Jurkat, Clone E6-1 (cell line): ENCODE results near the gene IFIT3.
"Not testable (repeated sequence)": the region's sequence is repeated elsewhere in the genome, so short reads cannot be mapped to it uniquely, and the experiment has no call there.

Source experiments
- DNase-seq: peaks from one replicate; pipeline ENCODE4 v3.0.0-alpha.2; 2011; ENCODE audit warnings: low read depth, low spot score
- H3K4me3 ChIP-seq: 2 replicates; pipeline ENCODE4 v1.5.1; 2011; ENCODE audit warnings: mild to moderate bottlenecking, low read length, control low read depth, moderate library complexity

The IFIT3 gene

GRCh38 chr10:89302625-89303024, 25.2 kb upstream of the IFIT3 start:
- DNase-seq, result no peak
- peak overlapping the region; percentile 51 for H3K4me3 ChIP-seq

DNA sequence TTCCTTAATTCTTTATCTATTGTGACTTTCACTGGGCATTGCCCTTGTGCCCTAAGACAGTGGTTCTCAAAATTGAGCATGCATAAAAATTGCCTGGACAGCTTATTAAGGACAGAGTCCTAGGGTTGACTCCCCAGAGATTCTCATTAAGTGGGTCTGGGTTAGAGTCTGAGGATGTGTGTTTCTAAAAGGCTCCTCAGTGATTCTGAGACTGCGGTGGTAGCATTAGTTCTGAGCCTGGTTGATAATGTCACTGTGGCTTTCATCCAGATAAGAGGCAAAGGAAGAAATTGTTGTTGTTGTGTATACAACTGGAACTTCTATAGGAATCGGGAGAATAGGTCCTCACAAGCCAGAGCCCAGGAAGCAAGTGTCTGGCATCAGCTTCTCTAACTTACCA, 24.6 kb upstream of the IFIT3 start:
- H3K4me3 ChIP-seq, result no peak overlapping the region
- no peak for DNase-seq

- no peak overlapping the region for H3K4me3 ChIP-seq
Observed at GRCh38 chr10:89304026-89304425, 23.8 kb upstream of the IFIT3 start.

DNA sequence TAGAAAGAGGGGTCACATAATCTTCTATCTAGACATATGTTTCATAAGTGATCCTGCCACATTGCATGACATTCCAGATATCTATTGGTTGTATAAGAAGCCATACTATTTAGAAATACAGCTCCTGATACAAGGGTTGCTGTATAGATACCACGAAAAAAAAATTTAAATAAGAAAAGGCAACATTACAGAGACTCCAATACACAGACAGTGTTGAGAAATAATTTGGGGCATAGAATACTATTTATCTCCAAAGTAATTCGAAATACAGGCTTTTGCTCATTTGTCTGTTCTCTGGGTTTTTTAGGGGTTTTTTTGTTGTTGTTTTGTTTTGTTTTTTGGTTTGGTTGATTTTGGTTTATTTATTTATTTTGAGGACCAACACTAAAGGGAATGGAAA, 23.4 kb upstream of the IFIT3 start:
- DNase-seq, result no peak
- no peak overlapping the region for H3K4me3 ChIP-seq

More at GRCh38 chr10:89304026-89304425, 23.8 kb upstream of the IFIT3 start:
- no peak for DNase-seq

- no peak overlapping the region for H3K4me3 ChIP-seq
- DNase-seq, result no peak
Observed at GRCh38 chr10:89304925-89305324, 22.9 kb upstream of the IFIT3 start.

- DNase-seq, result no peak
- H3K4me3 ChIP-seq, result no peak overlapping the region
Observed at GRCh38 chr10:89305766-89306433, 21.9 kb upstream of the IFIT3 start.

DNA sequence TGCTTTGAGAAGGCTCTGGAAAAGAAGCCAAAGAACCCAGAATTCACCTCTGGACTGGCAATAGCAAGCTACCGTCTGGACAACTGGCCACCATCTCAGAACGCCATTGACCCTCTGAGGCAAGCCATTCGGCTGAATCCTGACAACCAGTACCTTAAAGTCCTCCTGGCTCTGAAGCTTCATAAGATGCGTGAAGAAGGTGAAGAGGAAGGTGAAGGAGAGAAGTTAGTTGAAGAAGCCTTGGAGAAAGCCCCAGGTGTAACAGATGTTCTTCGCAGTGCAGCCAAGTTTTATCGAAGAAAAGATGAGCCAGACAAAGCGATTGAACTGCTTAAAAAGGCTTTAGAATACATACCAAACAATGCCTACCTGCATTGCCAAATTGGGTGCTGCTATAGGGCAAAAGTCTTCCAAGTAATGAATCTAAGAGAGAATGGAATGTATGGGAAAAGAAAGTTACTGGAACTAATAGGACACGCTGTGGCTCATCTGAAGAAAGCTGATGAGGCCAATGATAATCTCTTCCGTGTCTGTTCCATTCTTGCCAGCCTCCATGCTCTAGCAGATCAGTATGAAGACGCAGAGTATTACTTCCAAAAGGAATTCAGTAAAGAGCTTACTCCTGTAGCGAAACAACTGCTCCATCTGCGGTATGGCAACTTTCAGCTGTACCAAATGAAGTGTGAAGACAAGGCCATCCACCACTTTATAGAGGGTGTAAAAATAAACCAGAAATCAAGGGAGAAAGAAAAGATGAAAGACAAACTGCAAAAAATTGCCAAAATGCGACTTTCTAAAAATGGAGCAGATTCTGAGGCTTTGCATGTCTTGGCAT, 21.1 kb upstream of the IFIT3 start:
- no peak overlapping the region for H3K4me3 ChIP-seq

DNA sequence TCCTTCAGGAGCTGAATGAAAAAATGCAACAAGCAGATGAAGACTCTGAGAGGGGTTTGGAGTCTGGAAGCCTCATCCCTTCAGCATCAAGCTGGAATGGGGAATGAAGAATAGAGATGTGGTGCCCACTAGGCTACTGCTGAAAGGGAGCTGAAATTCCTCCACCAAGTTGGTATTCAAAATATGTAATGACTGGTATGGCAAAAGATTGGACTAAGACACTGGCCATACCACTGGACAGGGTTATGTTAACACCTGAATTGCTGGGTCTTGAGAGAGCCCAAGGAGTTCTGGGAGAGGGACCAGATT, 20.6 kb upstream of the IFIT3 start:
- H3K4me3 ChIP-seq, result no peak overlapping the region

More for the DNA sequence above, 21.1 kb upstream of the IFIT3 start:
- DNase-seq, result no peak

DNA sequence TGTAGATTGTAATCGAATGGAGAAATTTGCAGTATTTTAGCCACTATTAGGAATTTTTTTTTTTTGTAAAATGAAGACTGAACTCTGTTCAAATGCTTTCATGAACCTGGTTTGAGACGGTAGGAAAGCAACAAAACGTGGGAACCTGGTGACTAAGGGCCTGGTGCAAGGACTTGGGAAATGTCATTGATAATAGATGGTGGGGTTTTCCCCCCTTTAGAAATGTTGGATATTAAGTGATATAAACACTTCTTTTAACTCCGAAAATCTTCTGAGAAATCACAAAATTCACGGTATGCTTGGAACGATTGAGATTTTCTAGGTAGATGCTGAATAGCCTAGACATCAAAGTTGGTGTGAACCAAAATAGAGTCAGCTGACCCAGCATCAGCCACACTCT, 19.5 kb upstream of the IFIT3 start:
- DNase-seq, result no peak
- no peak overlapping the region for H3K4me3 ChIP-seq

More for the DNA sequence above, 20.6 kb upstream of the IFIT3 start:
- DNase-seq, result no peak

DNA sequence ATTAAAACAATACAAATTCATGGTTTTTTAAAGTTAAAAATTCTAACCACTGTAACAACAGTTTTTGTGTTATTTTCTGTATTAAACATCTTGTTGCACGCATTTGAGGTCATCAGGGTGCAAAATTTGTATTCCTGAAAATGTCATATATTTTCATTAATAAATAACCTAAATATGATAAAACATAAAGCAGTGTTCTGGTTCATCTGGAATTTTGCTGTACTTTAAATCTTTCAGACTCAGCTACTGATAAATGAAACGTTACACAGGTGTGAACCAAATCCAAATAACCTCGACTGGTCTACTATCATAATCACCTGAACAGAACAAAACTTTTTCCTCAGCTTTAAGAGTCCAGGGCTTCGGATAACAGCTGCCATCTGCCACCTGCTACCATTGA, 19.1 kb upstream of the IFIT3 start:
- no peak for DNase-seq
- no peak overlapping the region for H3K4me3 ChIP-seq

DNA sequence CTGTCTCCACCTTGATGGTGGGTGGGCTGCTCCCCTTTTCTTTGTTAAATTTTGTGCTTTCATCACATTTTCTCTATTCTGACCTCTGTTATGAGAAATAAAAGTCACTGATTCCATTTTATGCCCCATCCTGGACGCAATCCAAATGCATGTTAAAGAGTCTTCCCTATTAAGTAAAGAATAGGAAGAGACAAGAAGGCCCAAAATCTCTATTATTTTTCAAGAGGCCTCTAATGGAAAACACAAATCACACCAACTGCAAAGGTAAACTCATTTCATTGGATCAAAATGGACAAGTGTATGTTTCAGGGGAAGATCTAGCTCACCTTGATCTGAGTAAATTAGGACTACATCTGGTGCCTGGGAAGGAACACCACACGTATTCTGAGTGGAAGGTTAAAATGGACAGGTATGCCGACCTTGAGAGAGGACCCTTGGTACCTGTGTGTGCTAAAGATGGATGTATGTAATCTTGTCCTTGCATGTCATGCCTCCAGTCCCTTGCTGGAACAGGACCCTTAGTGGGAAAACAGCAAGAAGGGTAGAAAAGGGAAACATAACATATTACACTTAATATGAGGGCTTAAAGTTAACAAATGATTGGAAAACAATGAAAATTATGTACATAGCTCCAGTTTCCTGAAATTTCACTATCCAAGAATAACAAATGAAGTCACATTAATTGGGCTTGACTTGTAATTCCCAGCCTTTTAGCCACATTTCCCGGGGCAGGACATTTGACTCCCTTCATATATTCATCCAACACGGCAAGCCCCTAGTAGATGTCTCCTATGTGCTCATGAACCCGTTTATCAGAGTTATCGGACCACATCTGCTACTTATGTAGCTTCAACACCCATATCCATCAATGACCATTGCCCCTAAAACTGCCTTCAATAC, 18.4 kb upstream of the IFIT3 start:
- H3K4me3 ChIP-seq, result no peak overlapping the region
- no peak for DNase-seq

GRCh38 chr10:89310056-89310893, 17.5 kb upstream of the IFIT3 start:
- no peak for DNase-seq
- H3K4me3 ChIP-seq, result no peak overlapping the region

- no peak for DNase-seq
Observed at GRCh38 chr10:89312973-89313372, 14.8 kb upstream of the IFIT3 start.

DNA sequence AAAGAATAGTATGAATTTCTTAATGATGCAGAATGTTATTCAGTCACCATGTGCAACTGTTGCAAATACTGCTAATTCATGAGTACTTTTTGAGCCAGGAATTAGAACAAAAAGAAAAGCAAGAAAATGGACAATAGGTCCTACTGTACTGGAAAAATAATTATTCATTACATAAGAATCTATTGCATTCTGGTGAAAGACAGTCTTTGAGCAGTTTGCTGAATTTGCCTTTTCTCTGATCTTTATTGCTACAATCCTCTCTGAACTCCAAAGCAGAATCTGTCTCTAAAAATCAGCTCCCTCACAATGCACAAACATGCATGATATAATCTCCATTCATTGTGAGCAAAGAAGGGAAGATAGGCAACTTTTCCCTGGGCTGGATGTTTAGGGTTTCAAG, 13.1 kb upstream of the IFIT3 start:
- DNase-seq, result no peak
- no peak overlapping the region for H3K4me3 ChIP-seq

More at GRCh38 chr10:89312973-89313372, 14.8 kb upstream of the IFIT3 start:
- H3K4me3 ChIP-seq, result no peak overlapping the region

- not testable (repeated sequence) for DNase-seq, H3K4me3 ChIP-seq
Observed at GRCh38 chr10:89318047-89318446, 9.8 kb upstream of the IFIT3 start.

- not testable (repeated sequence) for DNase-seq, H3K4me3 ChIP-seq
Observed at GRCh38 chr10:89325081-89325480, 2.7 kb upstream of the IFIT3 start.

DNA sequence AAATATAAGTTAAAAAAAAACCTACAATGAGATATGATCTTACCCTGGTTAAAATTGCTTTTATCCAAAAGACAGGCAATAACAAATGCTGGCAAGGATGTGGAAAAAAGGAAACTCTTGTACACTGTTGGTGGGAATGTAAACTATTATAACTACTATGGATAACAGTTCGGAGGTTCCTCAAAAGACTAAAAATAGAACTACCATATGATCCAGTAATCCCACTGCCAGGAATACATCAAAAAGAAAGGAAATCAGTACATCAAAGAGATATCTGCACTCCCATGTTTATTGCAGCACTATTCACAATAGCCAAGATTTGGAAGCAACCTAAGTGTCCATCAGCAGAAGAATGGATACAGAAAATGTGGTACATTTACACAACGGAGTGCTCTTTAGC, 1.9 kb upstream of the IFIT3 start:
- not testable (repeated sequence) for H3K4me3 ChIP-seq, DNase-seq

DNA sequence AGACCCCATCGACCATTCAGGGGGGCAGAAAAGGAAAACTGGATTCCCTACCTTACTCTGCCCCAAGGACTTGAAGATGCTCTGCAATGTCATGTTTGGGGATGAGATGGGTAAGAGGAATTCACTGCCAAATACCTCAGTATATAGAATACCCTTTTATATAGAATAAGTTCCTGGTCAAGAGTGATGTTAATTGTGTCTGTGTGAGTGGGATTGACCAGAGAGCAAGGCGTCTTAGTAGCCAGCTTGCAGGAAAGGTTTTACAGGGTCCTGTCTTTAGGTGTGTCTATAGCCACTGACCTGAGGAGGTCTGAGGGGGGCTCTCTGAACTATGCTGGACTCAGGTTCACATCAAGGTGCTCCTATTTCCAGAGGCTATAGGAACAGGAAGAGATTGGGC, 1.4 kb downstream of the IFIT3 start:
- no peak for DNase-seq
- H3K4me3 ChIP-seq, result no peak overlapping the region

DNA sequence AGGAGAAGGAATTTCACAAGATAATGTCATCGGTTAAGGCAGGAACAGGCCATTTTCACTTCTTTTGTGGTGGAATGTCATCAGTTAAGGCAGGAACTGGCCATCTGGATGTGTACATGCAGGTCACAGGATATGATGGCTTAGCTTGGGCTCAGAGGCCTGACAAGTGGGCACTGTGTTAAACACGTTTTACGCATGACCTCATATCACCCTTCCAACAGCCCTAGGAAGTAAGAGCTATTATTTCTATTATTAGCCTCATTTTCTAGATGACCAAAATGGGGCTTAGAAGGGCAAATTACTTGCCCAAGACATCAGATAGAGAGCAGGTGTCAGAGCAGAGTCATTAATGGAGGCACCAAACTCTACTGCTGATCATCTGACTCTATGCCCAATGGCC, 2.2 kb downstream of the IFIT3 start:
- H3K4me3 ChIP-seq, result not testable (repeated sequence)

More for the DNA sequence above, 2.2 kb downstream of the IFIT3 start:
- DNase-seq, result not testable (repeated sequence)
